NCI-H510A treated with DMSO at 0.1 percent for 48 hours (cell line): ENCODE measurements around the gene BMPR1B.
"Not testable (repeated sequence)": the region's sequence is repeated elsewhere in the genome, so short reads cannot be mapped to it uniquely, and the experiment has no call there.

Experiments
- DNase-seq: peaks from one replicate; lab custom pipeline; 2025; lab: John Stamatoyannopoulos, UW

Gene BMPR1B

GRCh38 chr4:94763005-94763404 lies 5.2 kb downstream of the BMPR1B start:
- DNase-seq, result no peak

- no peak for DNase-seq
These were observed 5.7 kb downstream of the BMPR1B start for GRCh38 chr4:94763500-94763899.

- DNase-seq, result no peak
These were observed 6.3 kb downstream of the BMPR1B start for GRCh38 chr4:94764069-94764468.

- no peak for DNase-seq
These were observed 7.4 kb downstream of the BMPR1B start for GRCh38 chr4:94765174-94765573.

- no peak for DNase-seq
These were observed 7.9 kb downstream of the BMPR1B start for GRCh38 chr4:94765648-94766047.

GRCh38 chr4:94766856-94767255 lies 9.1 kb downstream of the BMPR1B start:
- DNase-seq, result no peak

GRCh38 chr4:94767446-94767845 lies 9.7 kb downstream of the BMPR1B start:
- no peak for DNase-seq

- DNase-seq, result no peak
These were observed 25.0 kb downstream of the BMPR1B start for GRCh38 chr4:94782707-94783106.

GRCh38 chr4:94791701-94792100 lies 33.9 kb downstream of the BMPR1B start:
- no peak for DNase-seq

GRCh38 chr4:94798808-94799207 lies 41.1 kb downstream of the BMPR1B start:
- no peak for DNase-seq

GRCh38 chr4:94801016-94801415 lies 43.3 kb downstream of the BMPR1B start:
- no peak for DNase-seq

- peak; percentile 15 for DNase-seq
These were observed 44.3 kb downstream of the BMPR1B start for GRCh38 chr4:94802091-94802490.

- DNase-seq, result no peak
These were observed 45.4 kb downstream of the BMPR1B start for GRCh38 chr4:94803181-94803580.

- DNase-seq, result no peak
These were observed 46.9 kb downstream of the BMPR1B start for GRCh38 chr4:94804650-94805049.

GRCh38 chr4:94806376-94806775 lies 48.6 kb downstream of the BMPR1B start:
- no peak for DNase-seq

- no peak for DNase-seq
These were observed 53.9 kb downstream of the BMPR1B start for GRCh38 chr4:94811643-94812042.

- peak; percentile 46 for DNase-seq
These were observed 55.5 kb downstream of the BMPR1B start for GRCh38 chr4:94813221-94813620.

- no peak for DNase-seq
These were observed 56.5 kb downstream of the BMPR1B start for GRCh38 chr4:94814237-94814636.

- no peak for DNase-seq
These were observed 61.8 kb downstream of the BMPR1B start for GRCh38 chr4:94819371-94820168.

- no peak for DNase-seq
These were observed 68.5 kb downstream of the BMPR1B start for GRCh38 chr4:94826206-94826605.

GRCh38 chr4:94827481-94828110 lies 69.8 kb downstream of the BMPR1B start:
- no peak for DNase-seq

- DNase-seq, result no peak
These were observed 71.1 kb downstream of the BMPR1B start for GRCh38 chr4:94828882-94829281.

- no peak for DNase-seq
These were observed 73.9 kb downstream of the BMPR1B start for GRCh38 chr4:94831607-94832006.

- DNase-seq, result not testable (repeated sequence)
These were observed 74.6 kb downstream of the BMPR1B start for GRCh38 chr4:94832329-94832728.
